Esophagus muscularis mucosa (tissue), 4 donors: ENCODE results near the gene XIRP2. TPM values are rescaled to one million over a fixed set of nuclear protein-coding genes. Genes with fewer than 3 reads are reported as not detected.

Experiments used
- DNase-seq: peaks from one replicate; pipeline ENCODE4 v3.0.0-alpha.2; 2017; ENCODE audit errors: extremely low spot score
- H3K27ac ChIP-seq, 4 donors: fragments of 200-600 bp; sonication (generic); replicated peaks in 1 of 4; 1 replicate in 3 of 4; 2 replicates in 1 of 4; pipeline ENCODE4 v1.5.1; 2016 to 2019; ENCODE audit warnings: mild to moderate bottlenecking in 1 of 4
- H3K27me3 ChIP-seq, 4 donors: fragments of 200-600 bp; sonication (generic); one replicate each; pipeline versions ENCODE4 v1.5.1 to v1.6.0; 2016 to 2019
- H3K36me3 ChIP-seq, 4 donors: fragments of 200-600 bp; sonication (generic); one replicate each; pipeline ENCODE4 v1.5.1; 2016 to 2019
- H3K4me1 ChIP-seq, 4 donors: fragments of 200-600 bp; sonication (generic); one replicate each; pipeline ENCODE4 v1.5.1; 2016 to 2019
- H3K4me3 ChIP-seq, 4 donors: fragments of 200-600 bp; sonication (generic); 1 replicate in 2 of 4; 2 replicates in 2 of 4; pipeline ENCODE4 v1.5.1; 2016 to 2019; ENCODE audit warnings: mild to moderate bottlenecking in 4 of 4, moderate library complexity in 1 of 4
- H3K9me3 ChIP-seq, 4 donors: fragments of 200-600 bp; sonication (generic); 1 replicate in 3 of 4; 2 replicates in 1 of 4; pipeline ENCODE4 v1.5.1; 2016 to 2019
- CTCF ChIP-seq, 3 experiments: fragments of 200-600 bp in 2 of 3; fragments of 450-650 bp in 1 of 3; sonication (generic) in 2 of 3; IDR thresholded peaks; one replicate each; pipeline ENCODE4 v1.5.1; 2017 to 2019; ENCODE audit warnings: antibody characterized with exemption in 3 of 3, mild to moderate bottlenecking in 2 of 3, moderate library complexity in 1 of 3
- EP300 ChIP-seq: sonication (generic); formaldehyde crosslinking; IDR thresholded peaks from one replicate; pipeline ENCODE4 v1.6.1; 2017; ENCODE audit warnings: antibody characterized with exemption
- POLR2A ChIP-seq: fragments of 450-650 bp; IDR thresholded peaks from one replicate; pipeline ENCODE4 v1.6.1; 2017; ENCODE audit warnings: antibody characterized with exemption, moderate library complexity, mild to moderate bottlenecking, low read depth
- POLR2AphosphoS5 ChIP-seq, 2 donors: sonication (generic); formaldehyde crosslinking; IDR thresholded peaks; one replicate each; pipeline ENCODE4 v1.6.1; 2017; ENCODE audit warnings: antibody characterized with exemption in 2 of 2
- WGBS: methylation state at CpG from one replicate; pipeline ENCODE4 v1.1.5; 2018; 5-methylcytosine and 5-hydroxymethylcytosine counted together
- intact Hi-C: fragments of 100-400 bp; cut with DNase I; formaldehyde crosslinking; loops from one replicate; pipeline ENCODE4 v1.15.1; 2023
- total RNA-seq, 4 donors: library from RNA; depleted of rRNA; stranded (reverse); fragments of >200 nt; gene quantifications; one replicate each; pipeline versions ENCODE4 v1.1.0 to v1.2.1, GENCODE V29; 2016

Gene XIRP2
- total RNA-seq, 4 donors from 2014 or later, result 0.06 TPM; not detected in 3

- H3K27ac ChIP-seq, result no peak overlapping the region
- TF ChIP-seq POLR2A (no peak), CTCF (IDR thresholded peaks at IDR 0.05) (no peak)
- H3K27me3 ChIP-seq, result no peaks in the 10 kb centered on the region
- DNase-seq, result no peak
- H3K36me3 ChIP-seq, result no peaks in the 10 kb centered on the region
- H3K4me3 ChIP-seq, result no peak overlapping the region
- intact Hi-C loops, result no loop called here
- no peaks in the 10 kb centered on the region for H3K4me1 ChIP-seq
- no peaks in the 10 kb centered on the region for H3K9me3 ChIP-seq
These were observed 36.7 kb downstream of the XIRP2 start for GRCh38 chr2:166924967-166925366.

- Histone ChIP-seq H3K4me1 (no peaks in the 10 kb centered on the region), H3K36me3 (no peaks in the 10 kb centered on the region), H3K27ac (no peak overlapping the region), H3K4me3 (no peak overlapping the region), H3K27me3 (no peaks in the 10 kb centered on the region), H3K9me3 (no peaks in the 10 kb centered on the region)
- DNase-seq, result no peak
- 35% methylated on average over 1 of the region's 1 CpG for WGBS
- intact Hi-C loops, result no loop called here
- TF ChIP-seq CTCF (IDR thresholded peaks at IDR 0.05) (no peak), EP300 (no peak), POLR2A (no peak), POLR2AphosphoS5 (IDR thresholded peaks at IDR 0.05) (no peak)
These were observed 38.4 kb downstream of the XIRP2 start for GRCh38 chr2:166926657-166927056.

GRCh38 chr2:166932032-166932431 lies 43.8 kb downstream of the XIRP2 start:
- no peak overlapping the region for H3K27ac ChIP-seq
- 86% methylated on average over 1 of the region's 1 CpG for WGBS
- intact Hi-C loops, result no loop called here
- no peak overlapping the region for H3K4me3 ChIP-seq
- peaks cover 0 to 6% (median 2%) of the 10 kb centered on the region in 4 donors for H3K9me3 ChIP-seq
- H3K4me1 ChIP-seq, result no peaks in the 10 kb centered on the region
- no peak for DNase-seq
- TF ChIP-seq POLR2A, result no peak
- TF ChIP-seq CTCF (IDR thresholded peaks at IDR 0.05), result no peak
- no peak for TF ChIP-seq EP300
- TF ChIP-seq POLR2AphosphoS5 (IDR thresholded peaks at IDR 0.05), result no peak
- no peaks in the 10 kb centered on the region for H3K27me3 ChIP-seq
- H3K36me3 ChIP-seq, result no peaks in the 10 kb centered on the region

GRCh38 chr2:166934817-166935216 lies 46.5 kb downstream of the XIRP2 start:
- Histone ChIP-seq H3K4me3 (no peak overlapping the region), H3K27me3 (no peaks in the 10 kb centered on the region), H3K9me3 (peaks cover 0 to 6% (median 3%) of the 10 kb centered on the region in 4 donors), H3K27ac (no peak overlapping the region), H3K4me1 (no peaks in the 10 kb centered on the region), H3K36me3 (no peaks in the 10 kb centered on the region)
- no peak for DNase-seq
- no peak for TF ChIP-seq POLR2AphosphoS5 (IDR thresholded peaks at IDR 0.05)
- no peak for TF ChIP-seq CTCF (IDR thresholded peaks at IDR 0.05)
- no peak for TF ChIP-seq POLR2A
- TF ChIP-seq EP300, result no peak
- intact Hi-C loops, result no loop called here
- 86% methylated on average over 5 of the region's 5 CpGs for WGBS

GRCh38 chr2:166942377-166942776 lies 54.1 kb downstream of the XIRP2 start:
- 90% methylated on average over 1 of the region's 1 CpG for WGBS
- no peak overlapping the region for H3K4me3 ChIP-seq
- H3K9me3 ChIP-seq, result no peaks in the 10 kb centered on the region
- no peaks in the 10 kb centered on the region for H3K27me3 ChIP-seq
- H3K4me1 ChIP-seq, result no peaks in the 10 kb centered on the region
- intact Hi-C loops, result no loop called here
- TF ChIP-seq POLR2AphosphoS5 (IDR thresholded peaks at IDR 0.05) (no peak), POLR2A (no peak), EP300 (no peak), CTCF (IDR thresholded peaks at IDR 0.05) (no peak)
- no peak overlapping the region for H3K27ac ChIP-seq
- no peaks in the 10 kb centered on the region for H3K36me3 ChIP-seq
- DNase-seq, result no peak
